ENCODE data around the gene SORBS2.

Gene SORBS2

GRCh38 chr4:185841451-185841850 is 29.5 kb upstream of the SORBS2 start:
- H3K36me3 ChIP-seq (ENCODE audit: insufficient read depth, low read length) = no peaks in the 10 kb centered on the region
- H3K27me3 ChIP-seq (ENCODE audit: insufficient read depth, low read length, poor library complexity, severe bottlenecking) = no peaks in the 10 kb centered on the region
- no peaks in the 10 kb centered on the region for H3K4me1 ChIP-seq (ENCODE audit: insufficient read depth, low read length, poor library complexity, severe bottlenecking)
- H3K4me3 ChIP-seq (ENCODE audit: low read length, poor library complexity, severe bottlenecking) = no peak overlapping the region
- H3K4me2 ChIP-seq (ENCODE audit: low read depth, low read length, poor library complexity, severe bottlenecking) = no peak overlapping the region
- no peaks in the 10 kb centered on the region; the same call in 1 of the 2 replicates for H3K9me3 ChIP-seq (ENCODE audit: insufficient read depth, low read depth, low read length)
- no peaks in the 10 kb centered on the region for H3K79me2 ChIP-seq (ENCODE audit: insufficient read depth, low read length)
- no peaks in the 10 kb centered on the region for H3F3A ChIP-seq (ENCODE audit: low read depth)
- H3K9me2 ChIP-seq (replicated peaks; ENCODE audit: low read depth, low read length) = no peaks in the 10 kb centered on the region
- no peak overlapping the region for H2AFZ ChIP-seq (ENCODE audit: low read length)
- TF ChIP-seq EZH2phosphoT487 (IDR thresholded peaks at IDR 0.05; ENCODE audit: borderline replicate concordance) (no peak), CTCF (conservative IDR thresholded peaks at IDR 0.05; ENCODE audit: low read length) (no peak)
- H3K9ac ChIP-seq (ENCODE audit: low read depth, low read length, poor library complexity, severe bottlenecking) = no peak overlapping the region
- H4K20me1 ChIP-seq (ENCODE audit: insufficient read depth, low read length, poor library complexity, severe bottlenecking) = no peaks in the 10 kb centered on the region

- Histone ChIP-seq H3K79me2 (ENCODE audit: insufficient read depth, low read length) (no peaks in the 10 kb centered on the region), H3K4me3 (ENCODE audit: low read length, poor library complexity, severe bottlenecking) (no peak overlapping the region), H3K9me2 (replicated peaks; ENCODE audit: low read depth, low read length) (no peaks in the 10 kb centered on the region), H3K9ac (ENCODE audit: low read depth, low read length, poor library complexity, severe bottlenecking) (no peak overlapping the region), H3K27me3 (ENCODE audit: insufficient read depth, low read length, poor library complexity, severe bottlenecking) (no peaks in the 10 kb centered on the region), H4K20me1 (ENCODE audit: insufficient read depth, low read length, poor library complexity, severe bottlenecking) (no peaks in the 10 kb centered on the region), H3K36me3 (ENCODE audit: insufficient read depth, low read length) (no peaks in the 10 kb centered on the region), H3K4me2 (ENCODE audit: low read depth, low read length, poor library complexity, severe bottlenecking) (no peak overlapping the region), H3K4me1 (ENCODE audit: insufficient read depth, low read length, poor library complexity, severe bottlenecking) (no peaks in the 10 kb centered on the region), H3F3A (ENCODE audit: low read depth) (no peaks in the 10 kb centered on the region), H2AFZ (ENCODE audit: low read length) (no peak overlapping the region), H3K9me3 (ENCODE audit: insufficient read depth, low read depth, low read length) (no peaks in the 10 kb centered on the region; the same call in 1 of the 2 replicates)
- no peak for TF ChIP-seq EZH2phosphoT487 (IDR thresholded peaks at IDR 0.05; ENCODE audit: borderline replicate concordance)
- TF ChIP-seq CTCF (conservative IDR thresholded peaks at IDR 0.05; ENCODE audit: low read length) = no peak
Observed at GRCh38 chr4:185840953-185841352, 29.0 kb upstream of the SORBS2 start.

- no peaks in the 10 kb centered on the region for H3K79me2 ChIP-seq (ENCODE audit: insufficient read depth, low read length)
- no peaks in the 10 kb centered on the region for H3K4me1 ChIP-seq (ENCODE audit: insufficient read depth, low read length, poor library complexity, severe bottlenecking)
- TF ChIP-seq EZH2phosphoT487 (IDR thresholded peaks at IDR 0.05; ENCODE audit: borderline replicate concordance) = no peak
- TF ChIP-seq CTCF (conservative IDR thresholded peaks at IDR 0.05; ENCODE audit: low read length) = no peak
- H3K4me2 ChIP-seq (ENCODE audit: low read depth, low read length, poor library complexity, severe bottlenecking) = no peak overlapping the region
- no peaks in the 10 kb centered on the region for H3F3A ChIP-seq (ENCODE audit: low read depth)
- no peaks in the 10 kb centered on the region for H3K9me2 ChIP-seq (replicated peaks; ENCODE audit: low read depth, low read length)
- H3K36me3 ChIP-seq (ENCODE audit: insufficient read depth, low read length) = no peaks in the 10 kb centered on the region
- no peak overlapping the region for H3K4me3 ChIP-seq (ENCODE audit: low read length, poor library complexity, severe bottlenecking)
- H3K9me3 ChIP-seq (ENCODE audit: insufficient read depth, low read depth, low read length) = no peaks in the 10 kb centered on the region; the same call in 1 of the 2 replicates
- no peaks in the 10 kb centered on the region for H4K20me1 ChIP-seq (ENCODE audit: insufficient read depth, low read length, poor library complexity, severe bottlenecking)
- no peaks in the 10 kb centered on the region for H3K27me3 ChIP-seq (ENCODE audit: insufficient read depth, low read length, poor library complexity, severe bottlenecking)
- H2AFZ ChIP-seq (ENCODE audit: low read length) = no peak overlapping the region
- H3K9ac ChIP-seq (ENCODE audit: low read depth, low read length, poor library complexity, severe bottlenecking) = no peak overlapping the region
Observed at GRCh38 chr4:185840201-185840600, 28.2 kb upstream of the SORBS2 start.

Data from Loucy (cell line).